ENCODE data around the gene ATAT1. TPM values are rescaled to one million over a fixed set of nuclear protein-coding genes. Genes with fewer than 3 reads are reported as not detected.

Gene ATAT1
- total RNA-seq, 2 experiments from 2014 or later, result 10.4 to 17.8 TPM

DNA sequence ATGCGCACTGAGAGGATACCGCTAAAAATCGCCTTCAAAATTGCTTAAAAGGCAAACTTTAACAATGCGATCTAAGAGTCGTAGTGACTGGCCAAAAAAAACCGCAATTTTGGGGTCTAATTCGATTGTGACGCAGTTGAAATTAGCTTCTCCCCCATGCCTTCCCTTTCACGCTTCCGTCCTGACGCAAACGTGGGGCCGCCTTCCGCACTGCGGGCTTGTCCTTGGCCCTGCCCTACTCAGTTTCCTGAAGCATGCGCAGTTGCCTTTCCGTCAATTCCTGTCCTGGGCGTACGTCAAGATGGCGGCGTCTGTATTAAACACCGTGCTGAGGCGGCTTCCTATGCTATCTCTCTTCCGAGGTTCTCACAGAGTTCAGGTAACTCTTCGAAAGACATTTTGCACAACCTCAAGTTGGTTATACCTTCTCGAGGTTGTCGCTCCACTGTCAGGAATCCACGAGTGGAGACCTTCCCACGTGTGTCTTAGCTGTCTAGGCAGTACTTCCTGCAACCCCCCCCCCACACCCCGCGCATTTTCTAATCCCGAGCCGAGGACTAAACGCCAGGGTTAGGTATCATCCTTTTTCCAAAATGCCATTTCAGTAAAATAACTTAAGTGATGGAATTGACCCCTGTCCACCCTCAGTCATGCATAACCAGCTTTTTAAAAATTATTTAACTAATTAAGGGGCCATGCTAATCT, 9.0 kb upstream of the ATAT1 start, which contains the start of gene MRPS18B:
MRPS18B (plus strand) TSS at position 276 of the 705 bp plus-strand sequence; CDS start at position 302, 26 bp downstream.
- peaks cover 63% of the 10 kb centered on the region for H3K79me2 ChIP-seq (ENCODE audit: insufficient read depth, low read depth, low read length)
- peaks cover 31% of the 10 kb centered on the region for H3K4me1 ChIP-seq (ENCODE audit: insufficient read depth, low read length, poor library complexity, severe bottlenecking)
- H4K20me1 ChIP-seq (ENCODE audit: insufficient read depth, low read length), result peaks cover 15% of the 10 kb centered on the region; the same call in 1 of the 2 replicates
- peak; percentile 98 for DNase-seq (ENCODE audit: low spot score)
- TF ChIP-seq EZH2phosphoT487 (IDR thresholded peaks at IDR 0.05; ENCODE audit: borderline replicate concordance, low read depth, low read length), result no peak
- TF ChIP-seq, protein P1, sequence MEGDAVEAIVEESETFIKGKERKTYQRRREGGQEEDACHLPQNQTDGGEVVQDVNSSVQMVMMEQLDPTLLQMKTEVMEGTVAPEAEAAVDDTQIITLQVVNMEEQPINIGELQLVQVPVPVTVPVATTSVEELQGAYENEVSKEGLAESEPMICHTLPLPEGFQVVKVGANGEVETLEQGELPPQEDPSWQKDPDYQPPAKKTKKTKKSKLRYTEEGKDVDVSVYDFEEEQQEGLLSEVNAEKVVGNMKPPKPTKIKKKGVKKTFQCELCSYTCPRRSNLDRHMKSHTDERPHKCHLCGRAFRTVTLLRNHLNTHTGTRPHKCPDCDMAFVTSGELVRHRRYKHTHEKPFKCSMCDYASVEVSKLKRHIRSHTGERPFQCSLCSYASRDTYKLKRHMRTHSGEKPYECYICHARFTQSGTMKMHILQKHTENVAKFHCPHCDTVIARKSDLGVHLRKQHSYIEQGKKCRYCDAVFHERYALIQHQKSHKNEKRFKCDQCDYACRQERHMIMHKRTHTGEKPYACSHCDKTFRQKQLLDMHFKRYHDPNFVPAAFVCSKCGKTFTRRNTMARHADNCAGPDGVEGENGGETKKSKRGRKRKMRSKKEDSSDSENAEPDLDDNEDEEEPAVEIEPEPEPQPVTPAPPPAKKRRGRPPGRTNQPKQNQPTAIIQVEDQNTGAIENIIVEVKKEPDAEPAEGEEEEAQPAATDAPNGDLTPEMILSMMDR (conservative IDR thresholded peaks at IDR 0.05; ENCODE audit: low read length), result no peak
- ChIA-PET CTCF (ENCODE audit: unreplicated experiment) (interaction anchor here (0.6 kb wide), 1 partner anchor 89 kb away, joined by 4 read pairs; no protein-coding TSS in a partner anchor), POLR2A (interaction anchor here (0.5 to 1.7 kb wide), 15 partner anchors 12 to 142 kb away, joined by 3 to 7 read pairs (median 4); partner anchors contain the start of genes ABCF1 and MDC1)
- H3K36me3 ChIP-seq (ENCODE audit: insufficient read depth, low read length), result peaks cover 68% of the 10 kb centered on the region
- no peaks in the 10 kb centered on the region for H3K9me2 ChIP-seq (ENCODE audit: insufficient read depth, low read length)
- intact Hi-C loops (cut with micrococcal nuclease; ENCODE audit: unreplicated experiment), result loop anchor here (1.0 to 5.0 kb wide), 6 partner anchors 30 to 585 kb away; partner anchors contain the start of genes ABCF1, C6orf136, FLOT1 and IER3
- peak within 1 kb of the TSS; percentile 91 for H3K27ac ChIP-seq (ENCODE audit: low read depth, low read length, poor library complexity, severe bottlenecking)
- H2AFZ ChIP-seq (ENCODE audit: low read length), result peak within 1 kb of the TSS; percentile 24; the same call in 1 of the 2 replicates
- no peaks in the 10 kb centered on the region for H3K9me3 ChIP-seq (ENCODE audit: low read length)
- peak within 1 kb of the TSS; percentile 88 for H3K4me3 ChIP-seq (ENCODE audit: low read depth, low read length, poor library complexity, severe bottlenecking)
- peak within 1 kb of the TSS; percentile 99 for H3K4me2 ChIP-seq (ENCODE audit: low read length)
- BruUV-seq (replicated peaks), result TSS peak; percentile 91

DNA sequence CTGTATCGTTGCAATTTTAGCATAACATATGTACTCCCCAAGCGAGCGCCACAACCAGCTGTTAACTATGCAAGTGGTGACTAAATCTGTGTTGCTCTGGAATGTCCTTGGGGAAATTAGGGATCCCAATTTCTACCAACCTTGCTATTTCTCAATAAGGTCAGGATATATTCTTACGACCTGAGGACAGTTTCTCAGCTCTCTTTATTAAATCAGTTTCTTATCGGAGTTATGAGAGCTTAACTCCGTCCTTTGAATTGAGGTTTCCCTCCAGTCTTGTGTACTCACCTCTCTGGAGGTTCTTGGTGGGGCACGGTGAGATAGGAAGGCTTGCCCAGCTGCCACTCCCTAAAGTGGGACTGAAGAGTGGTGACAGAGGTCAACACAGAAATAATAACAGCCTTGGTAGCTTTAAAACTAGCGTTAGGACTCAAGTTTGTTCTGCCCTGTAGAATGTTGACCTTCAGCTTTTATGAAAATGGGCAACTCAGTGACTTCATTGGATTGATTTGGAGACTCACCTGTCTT, 8.3 kb upstream of the ATAT1 start:
- DNase-seq (ENCODE audit: low spot score), result no peak
- ChIA-PET POLR2A (interaction anchor here (0.5 to 1.7 kb wide), 14 partner anchors 11 to 119 kb away, joined by 3 to 7 read pairs (median 4); partner anchors contain the start of genes ABCF1 and MDC1), CTCF (ENCODE audit: unreplicated experiment) (no interaction called here)
- Histone ChIP-seq H3K27ac (ENCODE audit: low read depth, low read length, poor library complexity, severe bottlenecking) (peak overlapping the region; percentile 72), H3K4me1 (ENCODE audit: insufficient read depth, low read length, poor library complexity, severe bottlenecking) (peaks cover 25% of the 10 kb centered on the region), H3K9me2 (ENCODE audit: insufficient read depth, low read length) (no peaks in the 10 kb centered on the region), H3K79me2 (ENCODE audit: insufficient read depth, low read depth, low read length) (peaks cover 57% of the 10 kb centered on the region), H4K20me1 (ENCODE audit: insufficient read depth, low read length) (peaks cover 13% of the 10 kb centered on the region; the same call in 1 of the 2 replicates), H3K36me3 (ENCODE audit: insufficient read depth, low read length) (peaks cover 68% of the 10 kb centered on the region), H3K9me3 (ENCODE audit: low read length) (no peaks in the 10 kb centered on the region), H2AFZ (ENCODE audit: low read length) (peak overlapping the region; percentile 24; the same call in 1 of the 2 replicates), H3K4me2 (ENCODE audit: low read length) (peak overlapping the region; percentile 87), H3K4me3 (ENCODE audit: low read depth, low read length, poor library complexity, severe bottlenecking) (peak overlapping the region; percentile 80)
- no peak for TF ChIP-seq EZH2phosphoT487 (IDR thresholded peaks at IDR 0.05; ENCODE audit: borderline replicate concordance, low read depth, low read length)
- TF ChIP-seq, protein P1 (conservative IDR thresholded peaks at IDR 0.05; ENCODE audit: low read length), result no peak
- intact Hi-C loops (cut with micrococcal nuclease; ENCODE audit: unreplicated experiment), result loop anchor here (5.0 kb wide), 3 partner anchors 69 to 584 kb away; partner anchors contain the start of genes FLOT1, IER3 and PPP1R18
- no TSS peak for BruUV-seq (replicated peaks)

Measured in OCI-LY7 (cell line).